WTC11 (cell line): ENCODE measurements around the gene RAB40B.
A peak's percentile ranks its signal among the peaks of the same experiment; 100 is the strongest.

Experiments
- ATF1 ChIP-seq: sonication (generic); formaldehyde crosslinking; IDR thresholded peaks from 2 replicates; pipeline ENCODE4 v1.8.1; 2023; ENCODE audit warnings: mild to moderate bottlenecking, moderate library complexity, missing genetic modification reagents
- ELF4 ChIP-seq: sonication (generic); formaldehyde crosslinking; IDR thresholded peaks from 2 replicates; pipeline ENCODE4 v1.8.1; 2022; ENCODE audit warnings: low read depth, mild to moderate bottlenecking, moderate library complexity, missing genetic modification reagents
- IRF2 ChIP-seq: sonication (generic); formaldehyde crosslinking; IDR thresholded peaks from 2 replicates; pipeline ENCODE4 v1.8.0; 2022; ENCODE audit warnings: low read depth, missing genetic modification reagents, borderline replicate concordance
- NFYB ChIP-seq: sonication (generic); formaldehyde crosslinking; conservative IDR thresholded peaks from 2 replicates; pipeline ENCODE4 v1.8.0; 2022; ENCODE audit warnings: low read depth, missing genetic modification reagents
- PREB ChIP-seq: sonication (generic); formaldehyde crosslinking; IDR thresholded peaks from 2 replicates; pipeline ENCODE4 v1.8.1; 2022; ENCODE audit warnings: mild to moderate bottlenecking, missing genetic modification reagents, moderate library complexity, borderline replicate concordance
- RELA ChIP-seq: sonication (generic); formaldehyde crosslinking; IDR thresholded peaks from 2 replicates; pipeline ENCODE4 v1.8.1; 2022; ENCODE audit warnings: missing genetic modification reagents, mild to moderate bottlenecking, borderline replicate concordance
- SMAD3 ChIP-seq: sonication (generic); formaldehyde crosslinking; IDR thresholded peaks from 2 replicates; pipeline ENCODE4 v1.8.0; 2022; ENCODE audit warnings: missing genetic modification reagents, mild to moderate bottlenecking, borderline replicate concordance
- TCF7 ChIP-seq: sonication (generic); formaldehyde crosslinking; IDR thresholded peaks from 2 replicates; pipeline ENCODE4 v1.8.0; 2022; ENCODE audit warnings: mild to moderate bottlenecking, low read depth, missing genetic modification reagents, moderate library complexity
- ZNF423 ChIP-seq: fragments of 250-450 bp; sonication (Bioruptor Pico); IDR thresholded peaks from 2 replicates; pipeline ENCODE4 v2.1.2; 2022; ENCODE audit warnings: mild to moderate bottlenecking, moderate library complexity
- TF ChIP-seq, protein P1 (sequence below): fragments of 200-600 bp; IDR thresholded peaks from 2 replicates; pipeline ENCODE4 v1.8.0; 2022; ENCODE audit warnings: antibody characterized with exemption
- TF ChIP-seq, protein P2 (sequence below): sonication (generic); formaldehyde crosslinking; IDR thresholded peaks from 2 replicates; pipeline ENCODE4 v1.8.1; 2023; ENCODE audit warnings: mild to moderate bottlenecking, missing genetic modification reagents, moderate library complexity
- TF ChIP-seq, protein P3 (sequence below): sonication (generic); formaldehyde crosslinking; IDR thresholded peaks from 2 replicates; pipeline ENCODE4 v1.8.1; 2022; ENCODE audit warnings: low read depth, missing genetic modification reagents, borderline replicate concordance
- TF ChIP-seq, protein P4 (sequence below): sonication (generic); formaldehyde crosslinking; IDR thresholded peaks from 2 replicates; pipeline ENCODE4 v1.8.1; 2022; ENCODE audit warnings: mild to moderate bottlenecking, moderate library complexity, missing genetic modification reagents

GRCh38 chr17:82734987-82735866 lies 36.7 kb upstream of the RAB40B start, which contains the start of gene FN3K:
- TF ChIP-seq TCF7 (CRISPR knock-in tag) = no peak
- TF ChIP-seq, protein P1, sequence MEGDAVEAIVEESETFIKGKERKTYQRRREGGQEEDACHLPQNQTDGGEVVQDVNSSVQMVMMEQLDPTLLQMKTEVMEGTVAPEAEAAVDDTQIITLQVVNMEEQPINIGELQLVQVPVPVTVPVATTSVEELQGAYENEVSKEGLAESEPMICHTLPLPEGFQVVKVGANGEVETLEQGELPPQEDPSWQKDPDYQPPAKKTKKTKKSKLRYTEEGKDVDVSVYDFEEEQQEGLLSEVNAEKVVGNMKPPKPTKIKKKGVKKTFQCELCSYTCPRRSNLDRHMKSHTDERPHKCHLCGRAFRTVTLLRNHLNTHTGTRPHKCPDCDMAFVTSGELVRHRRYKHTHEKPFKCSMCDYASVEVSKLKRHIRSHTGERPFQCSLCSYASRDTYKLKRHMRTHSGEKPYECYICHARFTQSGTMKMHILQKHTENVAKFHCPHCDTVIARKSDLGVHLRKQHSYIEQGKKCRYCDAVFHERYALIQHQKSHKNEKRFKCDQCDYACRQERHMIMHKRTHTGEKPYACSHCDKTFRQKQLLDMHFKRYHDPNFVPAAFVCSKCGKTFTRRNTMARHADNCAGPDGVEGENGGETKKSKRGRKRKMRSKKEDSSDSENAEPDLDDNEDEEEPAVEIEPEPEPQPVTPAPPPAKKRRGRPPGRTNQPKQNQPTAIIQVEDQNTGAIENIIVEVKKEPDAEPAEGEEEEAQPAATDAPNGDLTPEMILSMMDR = no peak
- no peak for TF ChIP-seq PREB (CRISPR knock-in tag)
- no peak for TF ChIP-seq NFYB
- no peak for TF ChIP-seq ZNF423
- TF ChIP-seq IRF2 (CRISPR knock-in tag) = no peak
- TF ChIP-seq RELA (CRISPR knock-in tag) = 0 out of 2 replicates have a peak, but pooled peaks have one; percentile 14
- no peak for TF ChIP-seq SMAD3 (CRISPR knock-in tag)
- TF ChIP-seq, protein P2, sequence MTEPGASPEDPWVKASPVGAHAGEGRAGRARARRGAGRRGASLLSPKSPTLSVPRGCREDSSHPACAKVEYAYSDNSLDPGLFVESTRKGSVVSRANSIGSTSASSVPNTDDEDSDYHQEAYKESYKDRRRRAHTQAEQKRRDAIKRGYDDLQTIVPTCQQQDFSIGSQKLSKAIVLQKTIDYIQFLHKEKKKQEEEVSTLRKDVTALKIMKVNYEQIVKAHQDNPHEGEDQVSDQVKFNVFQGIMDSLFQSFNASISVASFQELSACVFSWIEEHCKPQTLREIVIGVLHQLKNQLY = no peak
- TF ChIP-seq, protein P3, sequence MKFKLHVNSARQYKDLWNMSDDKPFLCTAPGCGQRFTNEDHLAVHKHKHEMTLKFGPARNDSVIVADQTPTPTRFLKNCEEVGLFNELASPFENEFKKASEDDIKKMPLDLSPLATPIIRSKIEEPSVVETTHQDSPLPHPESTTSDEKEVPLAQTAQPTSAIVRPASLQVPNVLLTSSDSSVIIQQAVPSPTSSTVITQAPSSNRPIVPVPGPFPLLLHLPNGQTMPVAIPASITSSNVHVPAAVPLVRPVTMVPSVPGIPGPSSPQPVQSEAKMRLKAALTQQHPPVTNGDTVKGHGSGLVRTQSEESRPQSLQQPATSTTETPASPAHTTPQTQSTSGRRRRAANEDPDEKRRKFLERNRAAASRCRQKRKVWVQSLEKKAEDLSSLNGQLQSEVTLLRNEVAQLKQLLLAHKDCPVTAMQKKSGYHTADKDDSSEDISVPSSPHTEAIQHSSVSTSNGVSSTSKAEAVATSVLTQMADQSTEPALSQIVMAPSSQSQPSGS (CRISPR knock-in tag) = no peak
- no peak for TF ChIP-seq ATF1 (CRISPR knock-in tag)
- no peak for TF ChIP-seq ELF4
- TF ChIP-seq, protein P4, sequence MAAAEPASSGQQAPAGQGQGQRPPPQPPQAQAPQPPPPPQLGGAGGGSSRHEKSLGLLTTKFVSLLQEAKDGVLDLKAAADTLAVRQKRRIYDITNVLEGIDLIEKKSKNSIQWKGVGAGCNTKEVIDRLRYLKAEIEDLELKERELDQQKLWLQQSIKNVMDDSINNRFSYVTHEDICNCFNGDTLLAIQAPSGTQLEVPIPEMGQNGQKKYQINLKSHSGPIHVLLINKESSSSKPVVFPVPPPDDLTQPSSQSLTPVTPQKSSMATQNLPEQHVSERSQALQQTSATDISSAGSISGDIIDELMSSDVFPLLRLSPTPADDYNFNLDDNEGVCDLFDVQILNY = peak; percentile 61
